Hepatocyte (in vitro differentiated cells): Measurements from ENCODE around the gene RSU1. TPM values are rescaled to one million over a fixed set of nuclear protein-coding genes. Genes with fewer than 3 reads are reported as not detected.

ENCODE experiments used
- DNase-seq: peaks from one replicate; pipeline ENCODE4 v3.0.0-alpha.2; 2016; ENCODE audit warnings: low spot score
- H2AFZ ChIP-seq: fragments of 200-600 bp; sonication (generic); 2 replicates; pipeline ENCODE4 v1.6.0; 2016; ENCODE audit warnings: antibody characterized with exemption, mild to moderate bottlenecking
- H3K27ac ChIP-seq: fragments of 200-600 bp; sonication (generic); 2 replicates; pipeline ENCODE4 v1.5.1; 2016; ENCODE audit warnings: mild to moderate bottlenecking
- H3K27me3 ChIP-seq: fragments of 200-600 bp; sonication (generic); 2 replicates; pipeline ENCODE4 v1.6.1; 2016
- H3K36me3 ChIP-seq: fragments of 200-600 bp; sonication (generic); replicated peaks from 2 replicates; pipeline ENCODE4 v1.5.1; 2016; ENCODE audit warnings: low read depth; ENCODE audit not compliant: insufficient read depth
- H3K4me1 ChIP-seq: fragments of 200-600 bp; sonication (generic); 2 replicates; pipeline ENCODE4 v1.5.1; 2016; ENCODE audit warnings: mild to moderate bottlenecking, moderate library complexity; ENCODE audit not compliant: insufficient read depth
- H3K4me2 ChIP-seq: fragments of 200-600 bp; sonication (generic); 2 replicates; pipeline ENCODE4 v1.6.0; 2016
- H3K4me3 ChIP-seq: fragments of 200-600 bp; sonication (generic); 2 replicates; pipeline ENCODE4 v1.5.1; 2016; ENCODE audit warnings: mild to moderate bottlenecking
- H3K79me2 ChIP-seq: fragments of 200-600 bp; sonication (generic); 2 replicates; pipeline ENCODE4 v1.6.0; 2017; ENCODE audit warnings: mild to moderate bottlenecking
- H3K9me2 ChIP-seq: fragments of 200-600 bp; sonication (generic); replicated peaks from 2 replicates; pipeline ENCODE4 v1.6.0; 2017; ENCODE audit warnings: mild to moderate bottlenecking; ENCODE audit not compliant: insufficient read depth
- H3K9me3 ChIP-seq: fragments of 200-600 bp; sonication (generic); 2 replicates; pipeline ENCODE4 v1.5.1; 2016; ENCODE audit warnings: low read depth, mild to moderate bottlenecking
- H4K20me1 ChIP-seq: fragments of 200-600 bp; sonication (generic); 2 replicates; pipeline ENCODE4 v1.6.0; 2016; ENCODE audit warnings: mild to moderate bottlenecking; ENCODE audit not compliant: insufficient read depth, poor library complexity, severe bottlenecking
- EZH2 ChIP-seq: fragments of 200-600 bp; sonication (generic); IDR thresholded peaks from 2 replicates; pipeline ENCODE4 v1.6.1; 2016; ENCODE audit warnings: antibody characterized with exemption, mild to moderate bottlenecking, borderline replicate concordance
- EZH2phosphoT487 ChIP-seq: fragments of 200-600 bp; sonication (generic); IDR thresholded peaks from one replicate; pipeline ENCODE4 v1.6.1; 2018; ENCODE audit warnings: antibody characterized with exemption, mild to moderate bottlenecking, low read depth, moderate library complexity; ENCODE audit not compliant: unreplicated experiment, severe bottlenecking
- WGBS: methylation state at CpG from one replicate; pipeline ENCODE4 v1.1.6; 2016; ENCODE audit warnings: low lambda C conversion rate; ENCODE audit errors: missing lambda C conversion rate; 5-methylcytosine and 5-hydroxymethylcytosine counted together
- polyA plus RNA-seq: library from polyadenylated mRNA; unstranded; fragments of >200 nt; fragmentation: Nextera tagmentation; extraction: Ambion mirVana; gene quantifications from 2 replicates; pipeline ENCODE4 v1.2.1, GENCODE V29; 2016
- total RNA-seq: library from RNA; depleted of rRNA; stranded (reverse); fragments of >200 nt; gene quantifications from 2 replicates; pipeline ENCODE4 v1.2.3, GENCODE V29; 2014
- TF ChIP-seq, protein P1 (sequence below): fragments of 200-600 bp; sonication (generic); IDR thresholded peaks from 2 replicates; pipeline ENCODE4 v1.5.1; 2016; ENCODE audit warnings: antibody characterized with exemption, mild to moderate bottlenecking; ENCODE audit not compliant: poor library complexity

RSU1 gene
- total and polyA plus RNA-seq, 2 experiments from 2014 or later, result 37.0 to 52.3 TPM

DNA sequence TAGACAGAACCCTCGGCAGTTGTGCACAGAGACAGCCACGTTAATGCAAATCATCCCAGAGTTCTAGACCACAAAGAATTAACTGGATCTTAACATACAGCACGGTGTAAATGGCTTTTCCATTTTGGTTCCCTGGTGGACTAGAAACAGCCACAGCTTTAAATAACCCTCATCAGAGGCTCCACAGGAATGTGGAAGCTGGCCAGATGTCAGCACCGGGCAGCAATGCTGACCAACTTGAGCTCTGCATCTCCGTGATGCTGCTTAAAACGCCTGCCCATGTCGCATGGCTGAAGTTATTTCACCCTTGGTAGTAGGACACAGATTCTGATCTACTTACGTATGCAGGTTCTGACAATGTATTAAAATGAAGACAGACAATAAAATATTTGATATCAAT lies 24.5 kb downstream of the RSU1 start:
- Histone ChIP-seq H4K20me1 (no peaks in the 10 kb centered on the region), H2AFZ (no peak overlapping the region), H3K27ac (no peak overlapping the region), H3K36me3 (no peaks in the 10 kb centered on the region), H3K79me2 (peaks cover 5% of the 10 kb centered on the region), H3K9me3 (no peaks in the 10 kb centered on the region), H3K4me2 (no peak overlapping the region), H3K9me2 (no peaks in the 10 kb centered on the region), H3K4me3 (no peak overlapping the region), H3K27me3 (no peaks in the 10 kb centered on the region), H3K4me1 (no peaks in the 10 kb centered on the region)
- no peak for TF ChIP-seq EZH2
- TF ChIP-seq, protein P1, sequence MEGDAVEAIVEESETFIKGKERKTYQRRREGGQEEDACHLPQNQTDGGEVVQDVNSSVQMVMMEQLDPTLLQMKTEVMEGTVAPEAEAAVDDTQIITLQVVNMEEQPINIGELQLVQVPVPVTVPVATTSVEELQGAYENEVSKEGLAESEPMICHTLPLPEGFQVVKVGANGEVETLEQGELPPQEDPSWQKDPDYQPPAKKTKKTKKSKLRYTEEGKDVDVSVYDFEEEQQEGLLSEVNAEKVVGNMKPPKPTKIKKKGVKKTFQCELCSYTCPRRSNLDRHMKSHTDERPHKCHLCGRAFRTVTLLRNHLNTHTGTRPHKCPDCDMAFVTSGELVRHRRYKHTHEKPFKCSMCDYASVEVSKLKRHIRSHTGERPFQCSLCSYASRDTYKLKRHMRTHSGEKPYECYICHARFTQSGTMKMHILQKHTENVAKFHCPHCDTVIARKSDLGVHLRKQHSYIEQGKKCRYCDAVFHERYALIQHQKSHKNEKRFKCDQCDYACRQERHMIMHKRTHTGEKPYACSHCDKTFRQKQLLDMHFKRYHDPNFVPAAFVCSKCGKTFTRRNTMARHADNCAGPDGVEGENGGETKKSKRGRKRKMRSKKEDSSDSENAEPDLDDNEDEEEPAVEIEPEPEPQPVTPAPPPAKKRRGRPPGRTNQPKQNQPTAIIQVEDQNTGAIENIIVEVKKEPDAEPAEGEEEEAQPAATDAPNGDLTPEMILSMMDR, result no peak
- TF ChIP-seq EZH2phosphoT487, result no peak
- WGBS, result 91% methylated on average over 8 of the region's 8 CpGs
- no peak for DNase-seq

DNA sequence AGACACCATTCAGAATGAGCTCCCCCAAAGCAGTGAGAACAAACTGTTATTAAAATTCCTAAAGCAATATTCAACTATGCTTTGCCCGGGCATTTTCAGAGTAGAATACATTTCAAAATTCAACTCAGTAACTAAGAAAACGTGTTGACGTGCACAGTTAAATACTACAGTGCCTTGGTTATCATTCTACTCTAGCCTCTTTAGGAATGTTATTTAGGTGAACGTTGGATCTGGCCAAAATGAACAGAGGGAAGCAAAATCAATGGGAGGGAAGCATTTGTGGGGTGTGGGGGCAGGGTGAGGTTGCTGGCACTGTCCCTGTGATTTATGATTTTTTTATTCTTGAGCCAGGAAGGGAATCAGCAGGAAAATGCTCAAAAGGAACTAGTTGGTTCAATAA lies 27.5 kb downstream of the RSU1 start:
- Histone ChIP-seq H3K9me3 (no peaks in the 10 kb centered on the region), H3K36me3 (no peaks in the 10 kb centered on the region), H3K9me2 (no peaks in the 10 kb centered on the region), H3K27ac (no peak overlapping the region), H3K27me3 (no peaks in the 10 kb centered on the region), H3K4me3 (no peak overlapping the region), H2AFZ (no peak overlapping the region), H4K20me1 (no peaks in the 10 kb centered on the region), H3K4me1 (no peaks in the 10 kb centered on the region), H3K4me2 (no peak overlapping the region), H3K79me2 (no peaks in the 10 kb centered on the region)
- DNase-seq, result no peak
- TF ChIP-seq, protein P1, result no peak
- TF ChIP-seq EZH2phosphoT487, result no peak
- TF ChIP-seq EZH2, result no peak
- WGBS, result 81% methylated on average over 4 of the region's 4 CpGs

DNA sequence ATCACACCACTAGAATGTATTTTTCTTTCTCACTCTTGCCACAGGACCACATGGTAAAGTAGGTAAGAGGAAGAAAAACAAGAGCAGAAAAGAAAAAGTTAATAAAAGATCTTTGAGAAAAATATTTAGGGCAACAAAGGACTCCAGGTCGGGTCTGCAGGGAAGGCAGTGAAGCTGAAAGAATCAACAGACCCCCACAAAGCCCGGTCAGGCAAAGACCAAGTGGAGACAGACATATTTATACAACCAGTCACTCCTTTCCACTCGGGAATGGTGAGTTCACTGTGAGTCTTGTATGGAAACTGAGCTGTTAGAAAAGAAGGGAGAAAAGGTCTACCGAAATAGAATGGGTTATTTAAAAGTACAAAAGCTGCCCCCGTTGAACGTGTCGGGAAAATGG lies 28.0 kb downstream of the RSU1 start:
- Histone ChIP-seq H2AFZ (no peak overlapping the region), H3K36me3 (no peaks in the 10 kb centered on the region), H3K4me1 (no peaks in the 10 kb centered on the region), H3K79me2 (no peaks in the 10 kb centered on the region), H3K27me3 (no peaks in the 10 kb centered on the region), H3K4me2 (no peak overlapping the region), H3K9me3 (no peaks in the 10 kb centered on the region), H3K27ac (no peak overlapping the region), H4K20me1 (no peaks in the 10 kb centered on the region), H3K4me3 (no peak overlapping the region), H3K9me2 (no peaks in the 10 kb centered on the region)
- DNase-seq, result no peak
- TF ChIP-seq, protein P1, result no peak
- TF ChIP-seq EZH2 (no peak), EZH2phosphoT487 (no peak)
- WGBS, result 78% methylated on average over 7 of the region's 7 CpGs

DNA sequence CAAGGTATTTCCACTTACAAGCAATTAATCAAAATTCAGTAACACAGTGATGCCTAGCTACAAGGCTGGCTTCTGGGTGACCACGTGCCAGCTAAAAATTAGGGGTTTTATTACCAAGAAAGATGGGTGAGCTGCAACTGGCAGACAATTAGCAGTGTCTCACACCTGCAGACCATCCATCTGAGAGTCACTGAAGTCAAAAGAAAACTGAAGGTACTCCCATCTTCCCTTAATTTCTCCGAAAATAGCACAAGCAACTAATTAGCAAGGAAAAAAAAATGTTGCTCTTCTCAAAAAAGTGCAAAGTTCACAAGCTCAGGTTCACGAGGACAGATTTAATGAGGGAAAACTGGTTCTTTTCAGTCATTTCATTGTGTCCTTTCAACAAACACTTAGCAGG lies 28.4 kb downstream of the RSU1 start:
- Histone ChIP-seq H3K27me3 (no peaks in the 10 kb centered on the region), H3K9me3 (no peaks in the 10 kb centered on the region), H3K9me2 (no peaks in the 10 kb centered on the region), H3K27ac (no peak overlapping the region), H3K4me1 (no peaks in the 10 kb centered on the region), H4K20me1 (no peaks in the 10 kb centered on the region), H3K4me2 (no peak overlapping the region), H3K4me3 (no peak overlapping the region), H2AFZ (no peak overlapping the region), H3K79me2 (no peaks in the 10 kb centered on the region), H3K36me3 (no peaks in the 10 kb centered on the region)
- TF ChIP-seq, protein P1, result no peak
- TF ChIP-seq EZH2phosphoT487, result no peak
- no peak for TF ChIP-seq EZH2
- no peak for DNase-seq
- 72% methylated on average over 3 of the region's 3 CpGs for WGBS
